ENCODE data around the gene ING1.
"Not testable (repeated sequence)": the region's sequence is repeated elsewhere in the genome, so short reads cannot be mapped to it uniquely, and the experiment has no call there.

Gene ING1

GRCh38 chr13:110696776-110697175 lies 16.7 kb upstream of the ING1 start:
- no peak for DNase-seq

- DNase-seq: no peak
These were observed 15.7 kb upstream of the ING1 start for GRCh38 chr13:110697842-110698241.

- DNase-seq: no peak
These were observed 14.8 kb upstream of the ING1 start for GRCh38 chr13:110698689-110699088.

GRCh38 chr13:110699148-110700145 lies 14.1 kb upstream of the ING1 start:
- DNase-seq: no peak

- no peak for DNase-seq
These were observed 13.3 kb upstream of the ING1 start for GRCh38 chr13:110700186-110700585.

GRCh38 chr13:110700641-110701040 lies 12.9 kb upstream of the ING1 start:
- no peak for DNase-seq

GRCh38 chr13:110701061-110701460 lies 12.4 kb upstream of the ING1 start:
- DNase-seq: not testable (repeated sequence)

DNA sequence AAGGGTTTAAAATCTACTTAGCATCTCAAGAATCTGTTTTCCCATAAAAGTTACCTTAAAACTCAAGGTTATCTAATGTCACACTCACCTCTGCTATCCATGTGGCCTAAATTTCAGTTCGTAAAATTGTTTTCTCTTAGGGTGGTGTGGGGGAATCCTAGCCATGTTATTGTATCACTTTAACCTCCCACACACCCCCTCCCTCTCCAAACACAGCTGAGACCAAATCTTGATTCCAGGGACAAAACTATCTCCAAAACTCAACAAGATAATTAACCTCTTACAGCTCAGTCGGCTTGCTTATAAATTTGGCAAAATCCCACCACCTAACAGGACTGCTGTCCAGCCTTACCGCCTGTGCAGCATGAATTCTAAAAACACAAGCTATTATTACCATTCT lies 11.4 kb upstream of the ING1 start:
- DNase-seq: no peak

DNA sequence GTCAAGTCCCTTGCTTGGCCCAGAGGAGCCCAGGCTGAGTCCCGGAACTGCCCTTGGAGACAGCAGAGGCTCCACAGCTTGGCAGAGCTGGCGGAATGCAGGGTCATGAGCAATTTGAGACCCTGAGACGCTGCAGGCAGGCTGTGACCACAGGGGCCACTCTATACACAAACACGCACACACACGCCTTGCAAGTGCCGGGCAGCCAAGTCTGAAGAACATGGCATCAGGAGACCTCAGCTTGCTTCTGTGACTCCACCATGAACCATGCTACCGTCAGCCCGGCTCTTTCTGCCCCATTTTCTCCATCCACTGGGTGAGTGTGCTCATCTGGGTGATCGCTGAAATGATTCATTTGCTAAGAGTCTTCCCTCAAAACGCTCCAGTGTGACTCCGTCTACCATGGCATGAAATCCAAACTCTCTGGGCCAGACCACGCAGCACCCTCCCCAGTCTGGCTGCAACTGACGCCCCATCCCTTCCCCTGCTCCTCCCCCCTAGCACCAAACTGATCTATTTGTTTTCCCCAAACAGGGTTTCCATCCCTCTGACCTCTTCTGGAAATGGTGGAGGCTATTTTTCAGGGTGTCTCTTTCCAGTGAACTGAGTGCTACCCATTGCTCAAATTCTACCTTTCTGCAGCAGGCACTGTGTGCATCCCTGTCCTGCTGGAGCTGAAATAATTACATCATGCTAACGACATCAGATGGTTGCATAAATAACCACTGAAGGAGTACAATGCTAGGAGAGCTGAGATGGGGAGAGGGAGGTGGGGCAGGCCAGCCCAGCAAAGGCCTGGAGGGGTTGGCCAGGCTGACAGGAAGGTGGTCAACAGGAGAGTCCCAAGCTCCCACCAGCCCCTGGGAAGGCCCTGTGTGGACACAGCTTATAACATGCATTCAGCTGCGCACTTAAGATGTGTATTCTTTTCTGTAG lies 10.6 kb upstream of the ING1 start:
- DNase-seq: no peak

DNA sequence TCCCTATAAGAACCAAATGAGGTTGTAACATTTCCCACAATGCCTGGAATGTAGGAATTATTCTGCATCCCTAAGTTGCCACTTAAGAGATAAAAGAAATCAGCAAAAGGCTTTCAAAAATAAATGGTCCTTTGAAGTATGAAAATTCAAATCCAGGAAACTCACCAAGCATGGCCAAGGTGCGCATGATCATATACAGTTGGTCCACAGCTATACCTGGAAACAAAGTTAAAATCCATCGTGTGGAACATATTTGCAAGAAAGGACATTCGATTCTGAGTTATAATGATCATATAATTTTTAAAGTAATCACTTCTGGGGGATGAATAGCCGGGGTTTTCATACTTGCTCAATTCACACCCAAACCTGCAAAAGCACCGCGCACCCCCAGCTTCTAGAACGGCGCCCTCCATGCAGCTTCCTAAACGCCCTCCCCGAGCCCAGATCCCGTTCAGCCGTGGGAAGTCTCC lies 8.1 kb upstream of the ING1 start:
- DNase-seq: no peak

GRCh38 chr13:110705826-110706569 lies 7.5 kb upstream of the ING1 start, which contains the start of gene CARS2:
CARS2 (minus strand) TSS chr13:110706116; CDS start chr13:110706093, 23 bp downstream.
- peak; percentile 57 for DNase-seq

- no peak for DNase-seq
These were observed 6.7 kb upstream of the ING1 start for GRCh38 chr13:110706570-110707372.

DNA sequence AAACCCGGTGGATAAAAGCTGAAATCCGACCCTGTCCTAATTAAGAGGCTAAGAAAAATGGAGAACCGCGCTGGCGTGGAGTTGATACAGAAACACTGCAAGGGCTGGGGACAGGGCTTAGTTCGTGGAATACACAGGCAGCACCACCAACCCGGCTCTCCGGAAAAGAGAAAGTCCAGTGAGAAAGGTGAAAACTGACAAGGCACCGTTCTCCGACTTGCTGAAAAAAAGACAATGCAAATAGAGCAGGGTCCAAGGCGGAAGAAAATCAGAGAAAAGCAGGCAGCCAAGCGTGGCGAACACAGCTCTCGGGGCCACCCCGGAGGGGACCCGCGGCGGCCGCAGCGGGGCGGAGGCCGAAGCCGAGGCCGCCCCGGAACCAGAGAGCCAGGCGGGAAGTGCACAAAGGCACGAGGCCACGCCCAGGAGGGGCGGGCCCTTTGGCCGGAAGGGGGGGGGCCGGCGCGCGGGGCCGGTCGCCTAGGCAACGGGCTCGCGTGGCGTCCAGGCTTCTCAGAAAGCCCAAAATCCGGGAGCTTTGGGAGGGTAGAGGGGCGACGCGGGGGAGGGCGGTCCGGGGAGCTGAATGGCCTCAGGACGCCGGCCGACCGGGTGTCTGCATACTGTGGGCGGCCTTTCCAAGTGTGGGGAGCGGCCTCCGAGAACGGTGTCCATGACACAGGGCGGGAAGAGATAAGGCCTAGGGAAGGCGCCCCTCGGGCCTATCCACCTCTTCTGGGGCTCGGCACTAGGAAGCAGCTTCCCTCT lies 1.2 kb upstream of the ING1 start:
- DNase-seq: peak; percentile 50

GRCh38 chr13:110712849-110713641 lies 455 bp upstream of the ING1 start:
- DNase-seq: peak; percentile 79

GRCh38 chr13:110713981-110714796 lies 689 bp downstream of the ING1 start:
- DNase-seq: no peak

- DNase-seq: no peak
These were observed 1.4 kb downstream of the ING1 start for GRCh38 chr13:110714797-110715394.

DNA sequence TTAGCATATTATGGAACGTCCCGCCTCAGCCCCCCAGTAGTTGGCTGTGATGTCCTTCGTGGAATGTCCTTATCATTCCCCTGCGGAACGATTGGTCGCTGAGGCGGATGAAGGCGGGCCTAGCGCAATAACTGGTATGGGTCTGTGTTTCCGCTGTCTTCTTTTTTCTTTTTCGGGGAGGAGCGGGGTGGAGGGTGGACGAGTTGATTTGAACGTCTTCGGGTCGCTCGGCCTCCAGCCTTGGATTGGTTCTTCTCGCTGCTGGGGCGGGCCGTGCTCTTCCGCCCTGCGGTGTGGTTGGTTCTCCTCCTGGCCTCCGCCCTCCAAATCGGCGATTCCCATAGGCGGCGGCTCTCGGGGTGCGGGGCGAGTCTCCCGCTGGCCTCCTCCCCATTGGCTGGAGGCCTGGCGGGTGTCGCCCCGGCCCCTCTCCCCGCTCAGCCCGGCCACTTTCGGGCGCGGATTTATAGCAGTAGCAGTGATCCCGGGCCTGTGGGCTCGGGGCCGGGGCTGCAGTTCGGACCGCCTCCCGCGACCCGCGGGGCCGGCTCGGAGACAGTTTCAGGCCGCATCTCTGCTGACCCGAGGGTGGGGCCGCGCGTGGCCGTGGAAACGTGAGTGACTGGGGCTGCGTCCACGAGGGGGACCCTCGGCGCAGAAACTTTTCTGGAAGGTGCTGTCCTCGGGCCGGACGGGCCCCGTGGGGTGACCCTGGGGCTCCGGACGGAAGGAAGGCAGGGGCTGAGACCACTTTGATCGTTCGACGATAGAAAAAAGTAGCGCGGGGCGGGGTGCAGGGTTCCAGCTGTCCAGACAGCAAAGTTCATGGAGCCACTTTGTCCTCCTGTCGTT lies 2.1 kb downstream of the ING1 start:
- peak; percentile 86 for DNase-seq

DNA sequence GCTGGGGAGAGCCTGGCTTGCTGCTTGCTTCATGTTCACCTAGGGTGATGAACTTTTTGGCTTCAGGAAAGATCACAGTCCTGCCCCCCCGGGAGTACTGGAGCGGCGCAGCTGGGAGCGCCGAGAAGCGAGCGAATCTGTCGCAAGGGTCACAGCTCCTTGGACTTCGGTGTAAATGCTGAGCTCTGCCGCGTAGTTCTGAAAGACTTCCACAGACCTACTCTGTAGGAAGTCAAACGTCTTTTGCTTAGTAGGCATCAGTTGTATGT lies 2.7 kb downstream of the ING1 start:
- no peak for DNase-seq
